SU-DHL-6 (cell line): ENCODE data around the gene FAM217B.
"Not testable (repeated sequence)": the region's sequence is repeated elsewhere in the genome, so short reads cannot be mapped to it uniquely, and the experiment has no call there.

Experiments used
- EZH2phosphoT487 ChIP-seq: fragments of 200-600 bp; sonication (generic), shearing (Covaris generic); conservative IDR thresholded peaks from 2 replicates; pipeline ENCODE4 v1.6.1; 2018; ENCODE audit warnings: mild to moderate bottlenecking, antibody characterized with exemption, low read length, moderate library complexity, mixed read lengths
- TF ChIP-seq, protein P1 (sequence below): fragments of 200-600 bp; sonication (generic); IDR thresholded peaks from one replicate; pipeline ENCODE4 v1.5.1; 2017; ENCODE audit warnings: antibody characterized with exemption, mild to moderate bottlenecking, low read length, moderate library complexity; ENCODE audit not compliant: insufficient read depth, poor library complexity, severe bottlenecking

DNA sequence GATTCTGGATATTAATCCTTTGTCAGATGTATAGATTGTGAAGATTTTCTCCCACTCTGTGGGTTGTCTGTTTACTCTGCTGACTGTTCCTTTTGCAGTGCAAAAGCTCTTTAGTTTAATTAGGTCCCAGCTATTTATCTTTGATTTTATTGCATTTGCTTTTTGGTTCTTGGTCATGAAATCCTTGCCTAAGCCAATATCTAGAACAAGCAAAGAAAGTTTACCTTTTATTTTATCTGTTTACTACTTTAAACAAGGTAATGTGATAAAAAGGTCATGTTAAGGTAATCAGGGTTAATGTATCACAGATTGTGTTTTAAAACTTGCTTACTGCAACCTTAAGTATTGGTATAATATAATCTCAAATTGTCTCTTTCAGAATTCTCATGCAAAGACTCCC is 17.4 kb downstream of the FAM217B start:
- TF ChIP-seq, protein P1, sequence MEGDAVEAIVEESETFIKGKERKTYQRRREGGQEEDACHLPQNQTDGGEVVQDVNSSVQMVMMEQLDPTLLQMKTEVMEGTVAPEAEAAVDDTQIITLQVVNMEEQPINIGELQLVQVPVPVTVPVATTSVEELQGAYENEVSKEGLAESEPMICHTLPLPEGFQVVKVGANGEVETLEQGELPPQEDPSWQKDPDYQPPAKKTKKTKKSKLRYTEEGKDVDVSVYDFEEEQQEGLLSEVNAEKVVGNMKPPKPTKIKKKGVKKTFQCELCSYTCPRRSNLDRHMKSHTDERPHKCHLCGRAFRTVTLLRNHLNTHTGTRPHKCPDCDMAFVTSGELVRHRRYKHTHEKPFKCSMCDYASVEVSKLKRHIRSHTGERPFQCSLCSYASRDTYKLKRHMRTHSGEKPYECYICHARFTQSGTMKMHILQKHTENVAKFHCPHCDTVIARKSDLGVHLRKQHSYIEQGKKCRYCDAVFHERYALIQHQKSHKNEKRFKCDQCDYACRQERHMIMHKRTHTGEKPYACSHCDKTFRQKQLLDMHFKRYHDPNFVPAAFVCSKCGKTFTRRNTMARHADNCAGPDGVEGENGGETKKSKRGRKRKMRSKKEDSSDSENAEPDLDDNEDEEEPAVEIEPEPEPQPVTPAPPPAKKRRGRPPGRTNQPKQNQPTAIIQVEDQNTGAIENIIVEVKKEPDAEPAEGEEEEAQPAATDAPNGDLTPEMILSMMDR, result not testable (repeated sequence)
- not testable (repeated sequence) for TF ChIP-seq EZH2phosphoT487
